Tibial artery (tissue), 4 donors: Measurements from ENCODE around the gene TCEA2.
"Not testable (repeated sequence)": the region's sequence is repeated elsewhere in the genome, so short reads cannot be mapped to it uniquely, and the experiment has no call there.

ENCODE experiments used
- DNase-seq, 2 donors: peaks; one replicate each; pipeline ENCODE4 v3.0.0-alpha.2; 2019
- H3K27ac ChIP-seq, 2 donors: fragments of 200-600 bp; sonication (generic) in 1 of 2; 1 replicate in 1 of 2; 2 replicates in 1 of 2; pipeline ENCODE4 v1.5.1; 2018 to 2019; ENCODE audit warnings: mild to moderate bottlenecking in 1 of 2
- H3K27me3 ChIP-seq, 2 donors: fragments of 200-600 bp; sonication (generic) in 1 of 2; one replicate each; pipeline versions ENCODE4 v1.5.1 to v1.6.0; 2016 to 2019
- H3K36me3 ChIP-seq, 3 donors: fragments of 200-600 bp; sonication (generic) in 2 of 3; one replicate each; pipeline ENCODE4 v1.5.1; 2016 to 2019; ENCODE audit warnings: mild to moderate bottlenecking in 2 of 3
- H3K4me1 ChIP-seq, 4 donors: fragments of 200-600 bp; sonication (generic) in 2 of 4; 1 replicate in 3 of 4; 2 replicates in 1 of 4; pipeline ENCODE4 v1.5.1; 2016 to 2019
- H3K4me3 ChIP-seq, 2 donors: fragments of 200-600 bp; sonication (generic) in 1 of 2; 1 replicate in 1 of 2; 2 replicates in 1 of 2; pipeline ENCODE4 v1.5.1; 2018 to 2019; ENCODE audit warnings: mild to moderate bottlenecking in 2 of 2
- H3K9me3 ChIP-seq, 3 donors: fragments of 200-600 bp; sonication (generic) in 1 of 3; one replicate each; pipeline ENCODE4 v1.5.1; 2016 to 2019
- intact Hi-C: fragments of 100-400 bp; cut with DNase I; formaldehyde crosslinking; loops from one replicate; pipeline ENCODE4 v1.15.0; 2023; ENCODE audit warnings: low total_unique reads
- TF ChIP-seq, protein P1 (sequence below), 2 experiments: fragments of 200-600 bp in 1 of 2; fragments of 450-650 bp in 1 of 2; IDR thresholded peaks; one replicate each; pipeline ENCODE4 v1.5.1; 2017 to 2019; ENCODE audit warnings: antibody characterized with exemption in 2 of 2, mild to moderate bottlenecking in 1 of 2, moderate library complexity in 1 of 2

Gene TCEA2

DNA sequence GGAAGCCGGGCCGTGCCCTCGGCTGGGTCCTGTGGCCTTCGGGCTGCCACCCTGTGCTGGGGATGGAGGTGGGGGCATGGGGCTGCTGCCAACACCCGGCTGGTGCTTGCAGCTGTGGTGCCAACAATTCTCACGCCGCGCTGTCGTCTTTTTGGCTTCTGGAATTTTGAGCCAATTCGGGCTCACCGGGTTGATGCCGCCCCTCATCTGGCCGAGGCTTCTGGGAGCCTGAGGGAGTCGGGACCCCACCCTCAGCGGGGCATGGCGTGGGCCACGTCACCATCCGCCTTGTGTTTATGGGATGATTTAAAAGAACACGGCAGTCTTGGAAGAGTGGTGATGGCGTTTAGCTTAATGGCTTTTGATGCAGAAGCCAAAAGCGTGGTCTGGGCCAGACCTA, 53.0 kb downstream of the TCEA2 start:
- peak in 1 of 2 donors; percentile 37 for DNase-seq
- Histone ChIP-seq H3K36me3 (no peaks in the 10 kb centered on the region), H3K4me1 (peaks cover 0 to 9% (median 5%) of the 10 kb centered on the region in 4 donors), H3K4me3 (no peak overlapping the region), H3K9me3 (no peaks in the 10 kb centered on the region), H3K27ac (no peak overlapping the region), H3K27me3 (peaks cover 0 to 20% of the 10 kb centered on the region in 2 donors)
- TF ChIP-seq, protein P1, sequence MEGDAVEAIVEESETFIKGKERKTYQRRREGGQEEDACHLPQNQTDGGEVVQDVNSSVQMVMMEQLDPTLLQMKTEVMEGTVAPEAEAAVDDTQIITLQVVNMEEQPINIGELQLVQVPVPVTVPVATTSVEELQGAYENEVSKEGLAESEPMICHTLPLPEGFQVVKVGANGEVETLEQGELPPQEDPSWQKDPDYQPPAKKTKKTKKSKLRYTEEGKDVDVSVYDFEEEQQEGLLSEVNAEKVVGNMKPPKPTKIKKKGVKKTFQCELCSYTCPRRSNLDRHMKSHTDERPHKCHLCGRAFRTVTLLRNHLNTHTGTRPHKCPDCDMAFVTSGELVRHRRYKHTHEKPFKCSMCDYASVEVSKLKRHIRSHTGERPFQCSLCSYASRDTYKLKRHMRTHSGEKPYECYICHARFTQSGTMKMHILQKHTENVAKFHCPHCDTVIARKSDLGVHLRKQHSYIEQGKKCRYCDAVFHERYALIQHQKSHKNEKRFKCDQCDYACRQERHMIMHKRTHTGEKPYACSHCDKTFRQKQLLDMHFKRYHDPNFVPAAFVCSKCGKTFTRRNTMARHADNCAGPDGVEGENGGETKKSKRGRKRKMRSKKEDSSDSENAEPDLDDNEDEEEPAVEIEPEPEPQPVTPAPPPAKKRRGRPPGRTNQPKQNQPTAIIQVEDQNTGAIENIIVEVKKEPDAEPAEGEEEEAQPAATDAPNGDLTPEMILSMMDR (IDR thresholded peaks at IDR 0.05), result no peak
- intact Hi-C loops, result no loop called here

DNA sequence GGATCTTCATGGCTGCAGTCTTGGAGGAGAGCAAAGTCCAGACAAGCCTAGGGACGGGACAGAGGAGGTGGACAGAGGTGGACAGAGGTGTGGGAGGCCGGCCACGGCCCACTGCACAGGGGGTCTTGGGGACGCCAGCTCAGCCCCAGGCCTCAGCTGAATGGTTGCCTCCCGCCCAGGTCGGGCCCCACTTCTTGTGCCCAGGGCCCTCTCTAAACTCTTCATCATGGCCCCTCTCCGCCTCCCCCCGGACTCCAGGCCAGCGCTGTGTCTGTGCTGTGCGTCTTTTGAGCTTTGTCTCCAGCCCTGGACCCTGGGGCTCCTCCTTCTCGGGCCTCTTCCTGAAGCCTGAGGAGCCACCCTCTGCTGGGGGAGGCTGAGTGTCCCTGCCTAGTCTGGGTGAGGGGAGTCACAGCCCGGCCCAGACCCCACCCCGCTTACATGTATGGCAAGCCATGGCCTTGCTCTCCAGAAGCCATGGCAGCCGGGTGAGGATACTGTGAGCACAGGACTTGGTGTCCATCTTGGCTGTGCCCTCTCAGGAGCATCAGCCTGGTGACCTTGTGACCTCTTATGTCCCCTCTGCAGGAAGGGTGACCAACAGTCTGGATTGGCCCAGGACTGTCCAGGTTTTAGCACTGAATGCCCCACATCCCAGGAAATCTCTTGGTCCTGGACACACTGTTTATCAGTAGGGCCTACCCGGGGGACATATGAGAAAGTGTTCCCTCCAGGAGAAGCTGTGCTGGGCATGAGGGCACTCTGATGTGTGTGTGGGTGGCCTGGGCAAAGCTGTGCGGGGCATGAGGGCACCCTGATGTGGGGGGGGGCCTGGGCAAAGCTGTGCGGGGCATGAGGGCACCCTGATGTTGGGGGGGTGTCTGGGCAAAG, 53.8 kb downstream of the TCEA2 start:
- no peaks in the 10 kb centered on the region for H3K9me3 ChIP-seq
- no peak overlapping the region for H3K27ac ChIP-seq
- H3K4me1 ChIP-seq, result peaks cover 0 to 9% (median 5%) of the 10 kb centered on the region in 4 donors
- no peaks in the 10 kb centered on the region for H3K36me3 ChIP-seq
- TF ChIP-seq, protein P1 (IDR thresholded peaks at IDR 0.05), result no peak
- DNase-seq, result peak in 1 of 2 donors; percentile 53
- intact Hi-C loops, result no loop called here
- H3K27me3 ChIP-seq, result peaks cover 0 to 28% of the 10 kb centered on the region in 2 donors
- H3K4me3 ChIP-seq, result no peak overlapping the region

DNA sequence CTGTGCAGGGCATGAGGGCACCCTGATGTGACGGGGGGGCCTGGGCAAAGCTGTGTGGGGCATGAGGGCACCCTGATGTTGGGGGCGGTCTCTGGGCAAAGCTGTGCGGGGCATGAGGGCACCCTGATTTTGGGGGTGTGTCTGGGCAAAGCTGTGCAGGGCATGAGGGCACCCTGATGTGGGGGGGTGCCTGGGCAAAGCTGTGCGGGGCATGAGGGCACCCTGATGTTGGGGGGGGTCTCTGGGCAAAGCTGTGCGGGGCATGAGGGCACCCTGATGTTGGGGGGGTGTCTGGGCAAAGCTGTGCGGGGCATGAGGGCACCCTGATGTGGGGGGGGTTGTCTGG, 54.4 kb downstream of the TCEA2 start:
- H3K36me3 ChIP-seq, H3K4me3 ChIP-seq, DNase-seq, H3K27ac ChIP-seq, H3K4me1 ChIP-seq, intact Hi-C loops, H3K9me3 ChIP-seq: not testable (repeated sequence)
- H3K27me3 ChIP-seq, result peaks cover 0 to 31% of the 10 kb centered on the region in 2 donors

DNA sequence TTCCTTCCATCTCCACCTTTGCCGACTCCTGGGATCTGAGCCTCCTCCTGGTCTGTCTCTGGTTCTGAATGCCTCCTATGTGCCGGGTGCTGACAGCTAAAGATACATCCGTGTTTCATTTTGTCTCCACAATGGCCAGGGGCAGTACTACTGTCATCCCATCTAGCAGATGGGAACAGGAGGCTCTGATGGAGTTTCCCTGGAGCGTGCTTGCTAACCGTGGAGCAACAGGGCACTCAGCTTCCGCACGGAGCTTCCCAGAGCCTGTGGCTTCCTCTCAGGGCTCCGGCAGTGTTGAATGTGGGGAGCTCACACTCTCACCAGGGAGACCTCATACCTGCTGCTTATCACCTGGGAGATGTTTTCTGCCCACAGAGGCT, 56.3 kb downstream of the TCEA2 start:
- Histone ChIP-seq H3K27ac (no peak overlapping the region), H3K9me3 (no peaks in the 10 kb centered on the region), H3K27me3 (peaks cover 0 to 31% of the 10 kb centered on the region in 2 donors), H3K36me3 (no peaks in the 10 kb centered on the region), H3K4me3 (no peak overlapping the region), H3K4me1 (peaks cover 0 to 9% (median 5%) of the 10 kb centered on the region in 4 donors)
- TF ChIP-seq, protein P1 (IDR thresholded peaks at IDR 0.05), result no peak
- intact Hi-C loops, result no loop called here
- DNase-seq, result no peak

DNA sequence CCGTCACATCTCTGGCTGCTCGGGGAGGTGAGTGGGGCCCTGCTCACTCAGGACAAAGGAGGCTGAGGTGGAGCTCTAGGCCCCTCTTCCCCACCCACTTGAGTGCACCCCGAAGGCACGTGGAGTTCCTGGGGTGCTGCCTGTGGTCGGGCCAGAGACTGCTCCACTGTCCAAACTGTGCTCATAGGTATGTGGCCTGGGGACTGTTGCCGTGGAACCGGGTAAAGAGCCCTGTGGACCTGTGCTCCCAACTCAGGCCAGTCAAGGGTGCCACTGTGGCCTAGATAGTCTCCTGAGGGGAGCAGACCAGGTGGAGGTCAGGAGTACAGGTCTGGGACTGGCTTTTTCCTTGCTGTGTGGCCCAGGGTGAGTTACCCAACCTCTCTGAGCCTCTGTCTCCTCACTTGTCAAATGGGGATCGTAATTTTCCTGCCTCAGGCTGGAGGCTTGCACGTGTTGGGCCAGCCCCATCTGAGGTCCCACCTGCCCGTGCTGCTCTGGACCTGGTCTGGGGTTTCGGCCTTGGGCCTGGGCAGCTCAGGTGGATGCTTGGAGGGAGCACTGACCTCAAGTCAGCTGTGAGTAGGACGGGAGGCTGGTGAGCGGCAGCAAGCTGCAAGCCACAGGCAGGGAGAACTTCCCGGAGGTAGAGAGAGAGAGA, 56.8 kb downstream of the TCEA2 start:
- Histone ChIP-seq H3K9me3 (no peaks in the 10 kb centered on the region), H3K4me1 (peaks cover 0 to 9% (median 5%) of the 10 kb centered on the region in 4 donors), H3K27me3 (peaks cover 0 to 31% of the 10 kb centered on the region in 2 donors), H3K27ac (no peak overlapping the region), H3K4me3 (no peak overlapping the region), H3K36me3 (no peaks in the 10 kb centered on the region)
- peak in 1 of 2 donors; percentile 54 for DNase-seq
- intact Hi-C loops, result no loop called here
- TF ChIP-seq, protein P1 (IDR thresholded peaks at IDR 0.05), result no peak

DNA sequence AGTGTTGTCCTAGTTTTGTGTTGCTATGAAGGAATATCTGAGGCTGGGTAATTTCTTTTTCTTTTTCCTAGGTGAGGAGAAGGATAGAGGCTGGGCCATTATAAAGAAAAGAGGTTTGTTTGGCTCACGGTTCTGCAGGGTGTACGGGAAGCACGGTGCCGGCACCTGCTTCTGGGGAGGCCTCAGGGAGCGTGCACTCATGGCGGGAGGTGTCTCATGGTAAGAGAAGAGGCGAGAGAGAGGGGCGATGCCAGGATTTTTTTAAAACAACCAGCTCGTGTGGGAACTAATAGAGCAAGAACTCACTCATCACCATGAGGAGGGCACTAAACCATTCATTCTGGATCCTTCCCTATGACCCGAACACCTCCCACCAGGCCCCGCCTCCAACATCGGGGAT, 58.6 kb downstream of the TCEA2 start:
- H3K27me3 ChIP-seq, result peaks cover 0 to 29% of the 10 kb centered on the region in 2 donors
- peaks cover 0 to 9% (median 5%) of the 10 kb centered on the region in 4 donors for H3K4me1 ChIP-seq
- no peak overlapping the region for H3K4me3 ChIP-seq
- H3K27ac ChIP-seq, result no peak overlapping the region
- no peaks in the 10 kb centered on the region for H3K36me3 ChIP-seq
- DNase-seq, result peak in 1 of 2 donors; percentile 38
- intact Hi-C loops, result no loop called here
- H3K9me3 ChIP-seq, result no peaks in the 10 kb centered on the region
- TF ChIP-seq, protein P1 (IDR thresholded peaks at IDR 0.05), result no peak
